Measurements from ENCODE around the gene SPINK5. TPM values are rescaled to one million over a fixed set of nuclear protein-coding genes. Genes with fewer than 3 reads are reported as not detected.

SPINK5 gene
- polyA plus RNA-seq, 3 donors: not detected

GRCh38 chr5:148168246-148168645 lies 104.5 kb downstream of the SPINK5 start, which contains the start of gene SPINK14:
Gene SPINK14 (plus strand): TSS chr5:148168546. CDS start chr5:148169733, 1,187 bp downstream.
- H3K79me2 ChIP-seq (ENCODE audit: insufficient read depth, low read length): no peaks in the 10 kb centered on the region
- Mint-ChIP-seq H3K27ac (no peak within 1 kb of the TSS), H3K4me1 (no peaks in the 10 kb centered on the region), H3K9me3 (peaks cover 0 to 4% (median 2%) of the 10 kb centered on the region in 7 donors), H3K36me3 (no peaks in the 10 kb centered on the region), H3K4me3 (no peak within 1 kb of the TSS), H3K27me3 (ENCODE audit: low read depth in 3 of 3) (peaks cover 0 to 6% (median 4%) of the 10 kb centered on the region in 3 donors)
- H3K4me1 ChIP-seq (ENCODE audit: control insufficient read depth in 1 of 2, insufficient read depth in 2 of 2, low read length in 2 of 2): no peaks in the 10 kb centered on the region
- no peaks in the 10 kb centered on the region for H3K27me3 ChIP-seq (ENCODE audit: control insufficient read depth in 2 of 2, insufficient read depth in 2 of 2, low read length in 2 of 2)
- TF ChIP-seq CTCF (IDR thresholded peaks at IDR 0.05): no peak
- intact Hi-C loops (cut with micrococcal nuclease): no loop called here
- H3K9me3 ChIP-seq (replicated peaks in 1 of 2; ENCODE audit: control insufficient read depth in 1 of 2, insufficient read depth in 1 of 2, low read length in 2 of 2): no peaks in the 10 kb centered on the region
- H3K4me2 ChIP-seq (replicated peaks; ENCODE audit: extremely low read depth, low read length, poor library complexity, severe bottlenecking): no peak within 1 kb of the TSS
- H3K9ac ChIP-seq (ENCODE audit: insufficient read depth, low read length, poor library complexity, severe bottlenecking): no peak within 1 kb of the TSS
- no peak for DNase-seq
- H3K4me3 ChIP-seq (replicated peaks in 1 of 3; ENCODE audit: low read depth in 2 of 3, low read length in 3 of 3): no peak within 1 kb of the TSS
- no peak within 1 kb of the TSS for H3K27ac ChIP-seq (ENCODE audit: low read depth in 1 of 2, low read length in 2 of 2)
- WGBS (ENCODE audit: insufficient coverage): no CpG with 5 or more reads among the region's 1 CpG
- H2AFZ ChIP-seq (ENCODE audit: insufficient read depth, low read depth, low read length, poor library complexity, severe bottlenecking): peak within 1 kb of the TSS; percentile 35
- H3K36me3 ChIP-seq (replicated peaks in 1 of 2; ENCODE audit: control insufficient read depth in 1 of 2, insufficient read depth in 2 of 2, low read length in 2 of 2): no peaks in the 10 kb centered on the region
- no peaks in the 10 kb centered on the region for H4K20me1 ChIP-seq (ENCODE audit: insufficient read depth, low read length)

GRCh38 chr5:148172377-148172776 lies 108.6 kb downstream of the SPINK5 start:
- intact Hi-C loops (cut with micrococcal nuclease): loop anchor here in 1 of 2 donors (10.0 kb wide), 1 partner anchor 202 kb away; no protein-coding TSS in a partner anchor
- no peak for TF ChIP-seq CTCF (IDR thresholded peaks at IDR 0.05)
- Mint-ChIP-seq H3K9me3 (no peaks in the 10 kb centered on the region), H3K4me3 (no peak overlapping the region), H3K27me3 (ENCODE audit: low read depth in 3 of 3) (peaks cover 1 to 8% (median 6%) of the 10 kb centered on the region in 3 donors), H3K27ac (no peak overlapping the region), H3K36me3 (no peaks in the 10 kb centered on the region), H3K4me1 (peaks cover 2% of the 10 kb centered on the region)
- Histone ChIP-seq H3K27me3 (ENCODE audit: control insufficient read depth in 2 of 2, insufficient read depth in 2 of 2, low read length in 2 of 2) (no peaks in the 10 kb centered on the region), H4K20me1 (ENCODE audit: insufficient read depth, low read length) (no peaks in the 10 kb centered on the region), H3K36me3 (replicated peaks in 1 of 2; ENCODE audit: control insufficient read depth in 1 of 2, insufficient read depth in 2 of 2, low read length in 2 of 2) (no peaks in the 10 kb centered on the region), H3K9me3 (replicated peaks in 1 of 2; ENCODE audit: control insufficient read depth in 1 of 2, insufficient read depth in 1 of 2, low read length in 2 of 2) (no peaks in the 10 kb centered on the region), H3K4me1 (ENCODE audit: control insufficient read depth in 1 of 2, insufficient read depth in 2 of 2, low read length in 2 of 2) (no peaks in the 10 kb centered on the region), H2AFZ (ENCODE audit: insufficient read depth, low read depth, low read length, poor library complexity, severe bottlenecking) (no peak overlapping the region), H3K9ac (ENCODE audit: insufficient read depth, low read length, poor library complexity, severe bottlenecking) (no peak overlapping the region), H3K79me2 (ENCODE audit: insufficient read depth, low read length) (no peaks in the 10 kb centered on the region), H3K27ac (ENCODE audit: low read depth in 1 of 2, low read length in 2 of 2) (no peak overlapping the region), H3K4me2 (replicated peaks; ENCODE audit: extremely low read depth, low read length, poor library complexity, severe bottlenecking) (no peak overlapping the region), H3K4me3 (replicated peaks in 1 of 3; ENCODE audit: low read depth in 2 of 3, low read length in 3 of 3) (no peak overlapping the region)
- no CpG with 5 or more reads among the region's 2 CpGs for WGBS (ENCODE audit: insufficient coverage)
- no peak for DNase-seq
